Stimulated activated CD4-positive, alpha-beta T cell treated with anti-CD3 and anti-CD28 coated beads, Interleukin-1b, Interleukin-23, amount 100 ng/mL, for 48 hours (primary cell): ENCODE measurements around the gene SPOCK3.

Source experiments
- DNase-seq: peaks from one replicate; pipeline ENCODE4 v3.0.0-alpha.2; 2020

SPOCK3 gene

GRCh38 chr4:167171928-167172327, 62.4 kb downstream of the SPOCK3 start:
- no peak for DNase-seq

- DNase-seq, result no peak
These were observed 65.7 kb downstream of the SPOCK3 start for GRCh38 chr4:167168611-167169010.

DNA sequence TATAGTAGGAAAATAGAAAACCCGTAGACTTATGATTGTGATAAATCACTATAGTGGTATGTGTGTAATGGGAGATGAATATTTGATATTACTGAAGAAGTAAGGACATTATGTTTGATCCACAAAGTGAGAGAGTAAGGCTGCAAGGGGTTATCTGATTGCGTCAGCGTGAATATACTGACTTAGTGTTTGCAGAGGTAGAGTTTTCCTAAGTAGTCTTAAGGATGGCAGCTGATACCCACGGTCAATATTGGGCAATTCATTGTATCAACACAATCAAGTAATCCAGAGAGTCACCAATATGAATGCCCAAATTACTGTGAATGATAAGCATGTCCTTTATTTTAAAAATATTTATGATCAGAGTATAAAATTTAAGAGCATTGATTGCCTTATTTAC, 83.7 kb downstream of the SPOCK3 start:
- no peak for DNase-seq

DNA sequence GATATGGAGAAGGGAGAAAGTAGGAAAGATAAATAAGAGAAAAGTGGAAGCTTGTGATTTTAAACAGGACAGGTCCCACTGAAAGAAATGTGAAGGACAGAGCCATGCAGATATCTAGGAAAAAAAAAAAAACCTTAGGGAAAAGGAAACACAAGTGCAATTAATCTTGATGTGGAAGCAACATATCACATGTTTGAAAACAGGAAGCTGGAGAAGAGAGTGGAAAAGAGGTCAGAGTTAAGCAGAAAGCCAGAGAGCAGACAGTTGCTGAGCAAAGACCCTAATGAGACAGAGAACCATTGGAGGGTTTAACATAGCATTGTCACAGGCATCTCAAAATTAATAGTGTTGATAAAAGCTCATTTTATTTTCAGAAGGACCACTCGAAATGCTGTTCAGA, 89.7 kb downstream of the SPOCK3 start:
- no peak for DNase-seq

GRCh38 chr4:167143018-167143417, 91.3 kb downstream of the SPOCK3 start:
- no peak for DNase-seq

DNA sequence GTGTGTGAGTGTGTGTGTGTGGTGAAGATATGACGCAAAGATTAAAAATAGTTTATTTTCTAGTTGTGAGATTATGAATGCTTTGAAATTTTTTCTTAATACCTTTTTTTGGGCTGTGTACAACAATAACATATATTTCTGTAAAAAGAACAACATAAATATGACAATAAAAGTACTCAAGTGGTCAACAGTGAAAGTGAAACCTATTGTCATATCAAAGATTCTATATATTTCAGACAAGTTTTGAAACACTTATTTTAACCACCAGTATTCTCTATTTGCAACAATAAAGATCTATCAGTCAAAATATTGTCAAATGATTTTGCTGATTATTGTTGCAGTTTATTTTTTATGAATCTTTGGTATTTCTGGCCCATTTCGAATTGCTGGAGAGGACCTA, 98.0 kb downstream of the SPOCK3 start:
- DNase-seq, result no peak

GRCh38 chr4:167129146-167129545, 105.1 kb downstream of the SPOCK3 start:
- no peak for DNase-seq

DNA sequence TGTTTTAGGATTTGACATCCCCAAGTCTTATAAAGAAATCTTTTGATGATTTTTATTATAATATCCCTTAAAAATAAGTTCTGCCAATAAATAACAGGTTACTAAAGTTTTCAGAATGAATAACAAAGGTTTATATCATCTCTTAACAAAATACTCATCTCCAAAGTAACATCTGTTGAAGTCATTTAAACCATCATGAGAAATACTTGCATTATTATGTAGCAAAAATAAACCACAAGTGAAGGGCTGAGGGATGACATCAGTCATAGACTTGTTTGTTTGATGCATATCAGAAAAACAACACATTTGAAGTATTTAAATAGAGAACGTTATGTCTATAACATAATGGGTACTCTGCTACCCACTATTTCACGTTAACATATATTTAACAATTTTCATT, 114.9 kb downstream of the SPOCK3 start:
- DNase-seq, result no peak

DNA sequence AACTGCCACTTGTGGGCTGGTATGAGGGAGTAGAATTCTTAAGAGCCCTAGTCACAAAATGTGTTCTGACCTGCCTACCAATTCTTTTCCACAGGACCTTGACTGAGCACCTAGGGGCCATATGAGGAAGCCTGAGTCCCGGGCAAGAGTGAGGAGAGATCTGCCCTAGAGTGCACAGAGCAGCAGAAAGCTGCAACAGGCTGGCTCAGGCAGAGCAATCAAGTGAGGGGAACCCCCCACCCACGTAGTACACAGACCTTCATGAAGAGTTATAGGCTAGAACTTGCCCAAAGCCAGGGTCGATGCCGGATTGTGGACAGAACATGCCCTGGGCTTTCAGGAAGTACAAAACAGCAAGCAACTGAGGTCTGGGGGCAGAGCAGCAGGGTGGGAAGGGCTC, 117.0 kb downstream of the SPOCK3 start:
- no peak for DNase-seq

DNA sequence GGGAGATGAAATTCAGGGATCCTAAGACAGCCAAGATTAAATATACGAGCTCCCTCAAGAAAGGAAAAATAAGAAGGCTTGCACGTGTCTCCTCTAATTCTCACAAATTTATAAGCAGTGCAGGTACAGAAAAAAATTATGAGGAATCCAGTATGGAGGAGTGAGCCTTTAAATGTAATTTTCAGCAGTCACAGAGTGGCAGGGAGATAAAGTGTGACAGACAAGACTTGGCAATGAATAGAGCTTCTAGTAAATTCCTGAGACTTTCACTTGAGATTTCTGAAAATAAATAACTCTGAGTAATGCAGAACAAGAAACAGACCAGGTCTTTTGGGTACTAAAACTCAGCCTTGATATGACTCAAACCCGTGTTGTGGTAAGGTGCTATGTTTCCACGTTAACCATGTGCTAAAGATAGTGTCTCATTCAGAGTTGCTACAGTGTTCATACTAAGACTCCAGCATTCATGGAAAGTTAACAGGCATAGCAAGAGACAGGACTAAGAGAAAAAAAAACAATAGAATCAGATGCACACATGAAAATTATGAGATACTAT, 119.8 kb downstream of the SPOCK3 start:
- no peak for DNase-seq

- no peak for DNase-seq
These were observed 122.7 kb downstream of the SPOCK3 start for GRCh38 chr4:167111622-167112021.

- DNase-seq, result no peak
These were observed 123.2 kb downstream of the SPOCK3 start for GRCh38 chr4:167111092-167111491.

- DNase-seq, result no peak
These were observed 124.4 kb downstream of the SPOCK3 start for GRCh38 chr4:167109859-167110258.

DNA sequence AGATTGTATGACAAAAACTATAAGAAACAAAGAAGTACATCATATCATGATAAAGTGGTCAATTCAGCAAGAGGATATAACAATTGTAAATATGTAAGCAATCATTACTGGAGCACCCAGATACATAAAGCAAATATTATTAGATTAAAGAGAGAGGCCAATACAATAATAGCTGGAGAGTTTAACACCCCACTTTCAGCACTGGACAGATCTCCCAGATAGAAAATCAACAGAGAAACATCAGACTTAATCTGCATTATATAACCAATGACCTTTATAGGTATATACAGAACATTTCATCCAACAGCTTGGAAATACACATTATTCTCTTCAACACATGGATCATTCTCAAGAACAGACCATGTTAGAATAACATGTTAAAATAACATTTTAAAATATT, 128.4 kb downstream of the SPOCK3 start:
- no peak for DNase-seq

DNA sequence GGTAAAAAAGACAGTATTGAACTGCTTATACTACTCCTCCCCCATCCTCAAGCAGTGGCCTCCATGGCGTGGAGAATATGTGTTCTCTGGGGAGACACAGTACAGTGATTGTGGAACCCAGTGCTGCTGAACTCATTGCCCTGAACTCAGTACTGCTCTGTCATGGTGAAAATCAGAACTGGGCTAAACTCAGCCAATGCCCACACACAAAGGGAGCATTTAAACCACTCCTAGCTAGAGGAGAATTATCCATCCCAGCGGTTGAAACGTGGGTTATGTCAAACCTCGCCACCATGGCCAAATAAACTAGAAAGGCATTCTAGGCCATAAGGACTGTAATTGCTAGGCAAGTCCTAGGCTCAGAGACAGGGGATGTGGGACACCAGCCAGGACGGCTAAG, 131.8 kb downstream of the SPOCK3 start:
- DNase-seq, result no peak

- DNase-seq, result no peak
These were observed 133.3 kb downstream of the SPOCK3 start for GRCh38 chr4:167101035-167101434.

DNA sequence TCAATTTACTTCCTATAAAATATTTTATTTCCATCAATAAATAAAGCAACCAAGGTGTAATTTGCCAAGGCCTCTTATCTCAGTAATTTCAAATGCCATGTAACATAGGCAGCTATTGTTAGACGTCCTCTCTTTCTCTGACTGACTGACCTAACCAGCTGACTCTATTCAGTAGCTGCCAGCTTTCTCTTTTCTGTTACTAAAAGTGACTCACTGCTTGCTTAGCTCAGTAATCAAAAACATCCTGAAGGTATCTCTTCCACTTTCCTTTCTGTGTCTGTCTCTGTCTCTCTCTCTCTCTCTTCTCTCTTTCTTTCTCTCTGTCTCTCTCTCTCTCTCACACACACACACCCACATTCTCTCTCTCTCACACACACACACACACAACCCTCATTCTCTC, 134.2 kb downstream of the SPOCK3 start:
- no peak for DNase-seq

- no peak for DNase-seq
These were observed 146.2 kb downstream of the SPOCK3 start for GRCh38 chr4:167088115-167088514.

DNA sequence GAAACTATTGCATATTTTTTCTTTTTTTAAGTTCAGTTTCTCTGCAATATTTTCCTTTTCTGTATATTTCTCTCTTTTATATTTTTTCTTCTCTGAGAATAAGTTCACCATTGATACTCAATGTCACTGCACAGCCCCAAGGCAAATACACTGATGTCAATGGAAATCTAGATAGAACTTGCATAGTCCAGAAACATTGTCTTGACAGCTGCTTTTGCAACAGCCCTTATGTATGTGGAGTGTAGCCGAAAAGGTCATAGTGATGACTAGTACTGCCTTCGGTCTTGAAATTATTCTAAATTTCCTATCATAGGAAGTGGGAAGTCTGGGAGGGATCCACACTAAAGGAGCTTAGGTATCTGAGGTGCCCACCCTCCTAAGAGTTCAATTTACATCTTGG, 150.0 kb downstream of the SPOCK3 start:
- DNase-seq, result no peak

DNA sequence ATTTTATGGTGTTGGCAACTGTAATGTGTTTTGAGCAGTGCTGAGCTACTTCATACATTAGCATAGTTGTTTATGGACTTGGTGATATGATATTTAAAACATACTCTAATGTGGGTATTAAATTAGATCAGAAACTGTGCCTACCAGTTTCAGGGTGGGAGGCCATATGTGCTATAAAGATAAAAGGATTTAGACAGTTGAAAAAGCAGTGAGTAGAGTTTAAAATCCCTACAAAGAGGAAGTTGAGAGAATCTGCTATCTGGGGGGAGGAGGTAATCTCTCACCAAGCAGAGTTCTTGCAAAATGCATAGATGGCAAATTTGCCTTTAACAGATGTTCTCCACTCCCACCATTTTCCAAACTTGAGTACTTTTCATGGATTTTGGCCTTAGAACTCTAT, 154.5 kb downstream of the SPOCK3 start:
- DNase-seq, result no peak

DNA sequence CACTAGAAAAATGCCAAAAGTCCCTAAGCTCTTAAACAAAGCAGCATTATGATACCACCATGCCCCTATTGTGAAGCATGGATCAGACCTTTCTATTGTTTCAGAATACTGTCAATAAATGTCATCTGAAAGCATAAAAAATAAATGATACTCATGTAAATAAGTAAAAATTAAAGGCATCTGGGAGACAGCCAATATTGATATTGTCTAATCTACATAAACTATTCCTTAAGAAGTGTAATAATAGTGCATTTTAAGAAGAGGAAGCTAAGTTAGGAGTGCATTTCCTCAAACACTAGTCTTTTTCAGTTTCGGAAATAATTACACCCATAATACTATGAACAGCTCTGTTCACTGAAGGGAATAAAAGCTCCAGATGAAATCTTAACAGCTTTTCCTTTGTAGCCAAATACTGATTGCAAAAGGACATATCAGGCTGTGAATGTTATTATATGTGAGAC, 181.6 kb downstream of the SPOCK3 start:
- no peak for DNase-seq

- DNase-seq, result no peak
These were observed 185.0 kb downstream of the SPOCK3 start for GRCh38 chr4:167049257-167049656.

- DNase-seq, result no peak
These were observed 192.8 kb downstream of the SPOCK3 start for GRCh38 chr4:167041524-167041923.

DNA sequence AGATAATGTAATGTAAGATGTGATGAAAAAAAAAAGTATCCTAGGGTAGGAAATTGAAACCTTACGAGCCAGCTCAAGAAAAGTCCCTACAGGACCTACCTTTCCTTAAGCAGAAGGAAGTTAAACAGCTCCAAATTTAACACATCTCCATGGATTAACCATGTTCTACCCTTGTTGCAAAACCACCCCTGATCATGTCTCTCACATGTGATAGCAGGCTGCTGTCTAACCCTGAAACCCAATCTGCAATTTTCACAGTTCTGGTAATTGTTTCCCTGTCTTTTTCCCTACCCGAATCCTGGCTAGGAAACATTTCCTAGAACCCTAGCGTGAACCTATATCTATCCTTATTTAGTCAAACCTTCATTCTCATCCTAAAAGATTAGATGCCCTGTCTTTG, 198.9 kb downstream of the SPOCK3 start:
- DNase-seq, result no peak

- no peak for DNase-seq
These were observed 199.3 kb downstream of the SPOCK3 start for GRCh38 chr4:167034983-167035382.

- no peak for DNase-seq
These were observed 201.4 kb downstream of the SPOCK3 start for GRCh38 chr4:167032871-167033270.
